ENCODE data around the gene THUMPD2.

THUMPD2 gene

DNA sequence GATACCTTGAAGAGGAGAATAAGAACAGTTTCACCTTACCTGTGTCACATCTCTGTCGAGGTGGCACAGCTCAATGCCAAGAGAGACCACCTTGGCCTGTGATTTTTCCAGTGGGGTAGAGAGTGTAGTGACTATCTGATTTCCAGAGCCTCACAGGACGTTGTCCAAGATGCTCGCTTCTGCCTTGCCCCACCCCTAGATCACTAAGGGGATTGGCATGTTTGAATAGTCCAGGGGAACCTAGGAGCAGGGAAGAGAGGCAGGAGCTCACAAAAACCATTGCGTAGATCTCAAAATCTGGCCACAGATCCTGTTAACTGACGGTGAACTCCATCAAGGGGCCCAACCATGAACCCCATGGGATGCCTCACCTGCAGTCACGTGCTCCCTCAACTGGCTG, 89.2 kb downstream of the THUMPD2 start:
- no peak overlapping the region for H3K4me2 ChIP-seq (ENCODE audit: low read depth, low read length)
- no peaks in the 10 kb centered on the region for H3K4me1 ChIP-seq (ENCODE audit: low read length)
- no peak for DNase-seq
- no peaks in the 10 kb centered on the region for H3F3A ChIP-seq (ENCODE audit: insufficient read depth, low read length)
- no peaks in the 10 kb centered on the region for H3K79me2 ChIP-seq (ENCODE audit: low read length)
- no peak overlapping the region for H3K4me3 ChIP-seq (ENCODE audit: low read length)
- TF ChIP-seq EZH2phosphoT487 (IDR thresholded peaks at IDR 0.05; ENCODE audit: low read length) (no peak), EZH2 (optimal IDR thresholded peaks at IDR 0.05; ENCODE audit: low read depth, low read length) (no peak)
- TF ChIP-seq, protein P1, sequence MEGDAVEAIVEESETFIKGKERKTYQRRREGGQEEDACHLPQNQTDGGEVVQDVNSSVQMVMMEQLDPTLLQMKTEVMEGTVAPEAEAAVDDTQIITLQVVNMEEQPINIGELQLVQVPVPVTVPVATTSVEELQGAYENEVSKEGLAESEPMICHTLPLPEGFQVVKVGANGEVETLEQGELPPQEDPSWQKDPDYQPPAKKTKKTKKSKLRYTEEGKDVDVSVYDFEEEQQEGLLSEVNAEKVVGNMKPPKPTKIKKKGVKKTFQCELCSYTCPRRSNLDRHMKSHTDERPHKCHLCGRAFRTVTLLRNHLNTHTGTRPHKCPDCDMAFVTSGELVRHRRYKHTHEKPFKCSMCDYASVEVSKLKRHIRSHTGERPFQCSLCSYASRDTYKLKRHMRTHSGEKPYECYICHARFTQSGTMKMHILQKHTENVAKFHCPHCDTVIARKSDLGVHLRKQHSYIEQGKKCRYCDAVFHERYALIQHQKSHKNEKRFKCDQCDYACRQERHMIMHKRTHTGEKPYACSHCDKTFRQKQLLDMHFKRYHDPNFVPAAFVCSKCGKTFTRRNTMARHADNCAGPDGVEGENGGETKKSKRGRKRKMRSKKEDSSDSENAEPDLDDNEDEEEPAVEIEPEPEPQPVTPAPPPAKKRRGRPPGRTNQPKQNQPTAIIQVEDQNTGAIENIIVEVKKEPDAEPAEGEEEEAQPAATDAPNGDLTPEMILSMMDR (IDR thresholded peaks at IDR 0.05; ENCODE audit: low read length), result no peak
- no peak overlapping the region for H3K27ac ChIP-seq (ENCODE audit: low read length)
- H4K20me1 ChIP-seq (ENCODE audit: insufficient read depth, low read length), result no peaks in the 10 kb centered on the region
- no peak overlapping the region for H2AFZ ChIP-seq (ENCODE audit: low read length)
- no peaks in the 10 kb centered on the region for H3K9me2 ChIP-seq (replicated peaks; ENCODE audit: insufficient read depth, low read length)
- no peaks in the 10 kb centered on the region for H3K27me3 ChIP-seq (replicated peaks; ENCODE audit: insufficient read depth, low read length)
- H3K9ac ChIP-seq (ENCODE audit: low read length), result no peak overlapping the region
- H3K36me3 ChIP-seq (replicated peaks; ENCODE audit: insufficient read depth, low read length), result no peaks in the 10 kb centered on the region
- no peaks in the 10 kb centered on the region for H3K9me3 ChIP-seq (replicated peaks; ENCODE audit: insufficient read depth, low read length)

DNA sequence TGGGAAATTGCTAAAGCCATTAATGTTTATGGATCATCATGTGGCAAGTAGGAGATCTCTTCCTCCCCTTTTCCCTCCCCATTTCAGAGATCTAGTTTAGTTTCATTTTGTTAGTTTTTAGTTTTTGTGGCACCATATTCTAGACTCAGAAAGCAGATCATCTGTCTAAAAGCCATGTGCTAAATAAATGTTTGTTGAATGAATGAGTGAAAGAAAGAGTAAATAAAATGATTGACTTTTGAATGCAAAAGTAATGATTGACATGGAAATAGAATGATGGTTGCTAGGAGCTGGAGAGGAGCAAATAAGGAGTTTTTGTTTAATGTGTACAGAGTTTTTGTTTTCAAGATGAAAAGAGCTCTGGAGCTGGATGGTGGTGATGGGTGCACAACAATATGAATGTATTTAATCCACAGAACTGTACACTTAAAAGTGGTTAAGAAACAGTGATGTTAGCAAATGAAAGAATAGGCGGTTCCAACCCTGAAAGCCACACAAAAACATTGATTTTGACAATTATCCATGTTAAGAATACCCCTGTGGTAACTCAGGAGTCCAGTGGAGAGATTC, 89.7 kb downstream of the THUMPD2 start:
- H2AFZ ChIP-seq (ENCODE audit: low read length), result no peak overlapping the region
- H3K79me2 ChIP-seq (ENCODE audit: low read length), result no peaks in the 10 kb centered on the region
- no peak overlapping the region for H3K4me3 ChIP-seq (ENCODE audit: low read length)
- no peaks in the 10 kb centered on the region for H3K9me3 ChIP-seq (replicated peaks; ENCODE audit: insufficient read depth, low read length)
- DNase-seq, result no peak
- 0 out of 2 replicates have a peak overlapping the region, but pooled peaks have one; percentile 3 for H3K4me2 ChIP-seq (ENCODE audit: low read depth, low read length)
- no peaks in the 10 kb centered on the region for H3K4me1 ChIP-seq (ENCODE audit: low read length)
- H3K9me2 ChIP-seq (replicated peaks; ENCODE audit: insufficient read depth, low read length), result no peaks in the 10 kb centered on the region
- TF ChIP-seq, protein P1 (IDR thresholded peaks at IDR 0.05; ENCODE audit: low read length), result no peak
- no peak for TF ChIP-seq EZH2 (optimal IDR thresholded peaks at IDR 0.05; ENCODE audit: low read depth, low read length)
- no peak for TF ChIP-seq EZH2phosphoT487 (IDR thresholded peaks at IDR 0.05; ENCODE audit: low read length)
- no peak overlapping the region for H3K9ac ChIP-seq (ENCODE audit: low read length)
- H3F3A ChIP-seq (ENCODE audit: insufficient read depth, low read length), result no peaks in the 10 kb centered on the region
- no peaks in the 10 kb centered on the region for H3K27me3 ChIP-seq (replicated peaks; ENCODE audit: insufficient read depth, low read length)
- H3K36me3 ChIP-seq (replicated peaks; ENCODE audit: insufficient read depth, low read length), result no peaks in the 10 kb centered on the region
- no peak overlapping the region for H3K27ac ChIP-seq (ENCODE audit: low read length)
- H4K20me1 ChIP-seq (ENCODE audit: insufficient read depth, low read length), result no peaks in the 10 kb centered on the region

DNA sequence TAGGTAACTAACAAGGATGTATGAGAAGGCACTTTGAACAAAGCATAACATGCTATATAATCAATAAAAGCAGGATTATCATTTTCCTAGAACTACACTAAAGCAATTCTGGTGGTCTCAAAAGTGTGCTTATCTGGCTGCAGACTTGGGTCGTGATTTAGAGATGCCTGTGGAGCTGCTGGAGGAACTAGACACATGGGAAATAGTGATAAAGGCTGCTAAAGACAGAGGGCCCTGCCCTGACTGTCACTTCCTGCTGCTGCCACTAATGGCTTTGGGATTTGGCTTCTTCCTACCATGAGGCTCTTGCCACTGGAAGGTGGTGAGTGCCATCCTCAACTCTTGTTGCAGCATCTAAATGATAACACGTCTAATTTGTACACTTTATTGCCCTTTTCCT, 90.9 kb downstream of the THUMPD2 start:
- TF ChIP-seq, protein P1 (IDR thresholded peaks at IDR 0.05; ENCODE audit: low read length), result no peak
- no peak for TF ChIP-seq EZH2 (optimal IDR thresholded peaks at IDR 0.05; ENCODE audit: low read depth, low read length)
- no peak for TF ChIP-seq EZH2phosphoT487 (IDR thresholded peaks at IDR 0.05; ENCODE audit: low read length)
- no peaks in the 10 kb centered on the region for H3K79me2 ChIP-seq (ENCODE audit: low read length)
- no peaks in the 10 kb centered on the region for H4K20me1 ChIP-seq (ENCODE audit: insufficient read depth, low read length)
- H3K36me3 ChIP-seq (replicated peaks; ENCODE audit: insufficient read depth, low read length), result no peaks in the 10 kb centered on the region
- no peaks in the 10 kb centered on the region for H3K9me2 ChIP-seq (replicated peaks; ENCODE audit: insufficient read depth, low read length)
- H3K27me3 ChIP-seq (replicated peaks; ENCODE audit: insufficient read depth, low read length), result no peaks in the 10 kb centered on the region
- no peak overlapping the region for H3K4me3 ChIP-seq (ENCODE audit: low read length)
- no peaks in the 10 kb centered on the region for H3K4me1 ChIP-seq (ENCODE audit: low read length)
- no peaks in the 10 kb centered on the region for H3K9me3 ChIP-seq (replicated peaks; ENCODE audit: insufficient read depth, low read length)
- H3K27ac ChIP-seq (ENCODE audit: low read length), result no peak overlapping the region
- no peak overlapping the region for H2AFZ ChIP-seq (ENCODE audit: low read length)
- no peaks in the 10 kb centered on the region for H3F3A ChIP-seq (ENCODE audit: insufficient read depth, low read length)
- no peak overlapping the region for H3K9ac ChIP-seq (ENCODE audit: low read length)
- H3K4me2 ChIP-seq (ENCODE audit: low read depth, low read length), result no peak overlapping the region
- DNase-seq, result no peak
